GM19324 (cell line): ENCODE data around the gene RETN.

Experiments used
- ATAC-seq: cut with Tn5 transposase; IDR thresholded peaks from one replicate; pipeline ENCODE4 v1.9.1; 2021; ENCODE audit warnings: mild to moderate bottlenecking, moderate library complexity; ENCODE audit not compliant: unreplicated experiment, low FRiP score

The RETN gene, protein sequence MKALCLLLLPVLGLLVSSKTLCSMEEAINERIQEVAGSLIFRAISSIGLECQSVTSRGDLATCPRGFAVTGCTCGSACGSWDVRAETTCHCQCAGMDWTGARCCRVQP

DNA sequence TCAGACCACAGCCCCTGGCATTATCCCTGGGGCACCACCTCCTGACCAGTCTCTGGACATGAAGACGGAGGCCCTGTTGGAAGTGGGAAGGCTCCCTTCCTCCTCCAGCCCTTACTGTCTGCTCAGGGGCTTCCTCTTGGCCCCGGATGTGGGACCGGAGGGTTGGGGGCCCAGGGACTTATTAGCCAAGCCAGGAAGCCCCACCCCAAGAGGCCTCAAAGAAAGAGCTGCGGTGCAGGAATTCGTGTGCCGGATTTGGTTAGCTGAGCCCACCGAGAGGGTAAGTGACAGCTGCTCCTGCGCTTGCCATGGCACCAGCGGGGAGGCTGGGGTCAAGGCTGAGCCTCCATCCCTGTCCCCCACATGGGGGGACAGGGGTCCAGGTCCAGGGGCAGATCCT lies at the start of gene RETN:
TSS of gene RETN (plus strand) at position 208 of the 400 bp plus-strand sequence. CDS start 278 bp downstream, outside the sequence.
- no peak for ATAC-seq

DNA sequence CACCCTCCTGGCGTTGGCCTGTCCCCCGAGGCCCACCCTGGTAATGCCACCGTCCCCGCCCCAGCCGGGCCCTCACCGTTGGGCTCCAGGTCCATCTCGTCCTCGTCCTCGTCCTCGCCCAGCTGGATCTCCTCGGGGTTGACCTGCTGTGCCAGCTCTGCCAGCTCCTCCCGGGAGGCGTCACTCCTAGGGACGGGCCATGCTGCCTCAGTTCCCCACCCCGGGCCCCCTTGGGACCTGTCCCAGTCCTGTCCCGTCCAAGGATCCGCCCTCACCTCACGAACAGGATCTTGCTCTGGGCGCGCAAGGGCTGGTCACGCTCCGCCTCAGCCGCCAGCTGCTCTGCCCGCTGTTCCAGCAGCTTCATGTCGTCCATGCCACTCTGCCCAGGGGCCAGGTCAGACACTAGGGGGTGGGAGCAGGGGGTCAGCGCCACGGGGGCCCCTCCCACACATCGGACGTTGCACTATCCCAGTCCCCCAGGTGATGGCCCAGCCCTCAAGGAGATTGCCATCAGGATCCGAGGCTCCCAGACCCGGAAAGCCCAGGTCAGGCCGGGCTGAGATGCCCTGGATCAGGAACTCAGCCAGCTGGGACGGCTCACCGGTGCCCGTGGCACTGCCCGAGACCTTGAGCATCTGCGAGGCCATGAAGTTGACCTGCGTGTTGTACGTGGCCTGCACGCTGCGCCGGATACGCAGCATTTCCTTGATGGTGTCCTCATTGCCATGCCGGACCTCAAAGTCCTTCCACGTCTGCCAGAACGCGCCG lies 49.0 kb upstream of the RETN start:
- ATAC-seq: no peak

DNA sequence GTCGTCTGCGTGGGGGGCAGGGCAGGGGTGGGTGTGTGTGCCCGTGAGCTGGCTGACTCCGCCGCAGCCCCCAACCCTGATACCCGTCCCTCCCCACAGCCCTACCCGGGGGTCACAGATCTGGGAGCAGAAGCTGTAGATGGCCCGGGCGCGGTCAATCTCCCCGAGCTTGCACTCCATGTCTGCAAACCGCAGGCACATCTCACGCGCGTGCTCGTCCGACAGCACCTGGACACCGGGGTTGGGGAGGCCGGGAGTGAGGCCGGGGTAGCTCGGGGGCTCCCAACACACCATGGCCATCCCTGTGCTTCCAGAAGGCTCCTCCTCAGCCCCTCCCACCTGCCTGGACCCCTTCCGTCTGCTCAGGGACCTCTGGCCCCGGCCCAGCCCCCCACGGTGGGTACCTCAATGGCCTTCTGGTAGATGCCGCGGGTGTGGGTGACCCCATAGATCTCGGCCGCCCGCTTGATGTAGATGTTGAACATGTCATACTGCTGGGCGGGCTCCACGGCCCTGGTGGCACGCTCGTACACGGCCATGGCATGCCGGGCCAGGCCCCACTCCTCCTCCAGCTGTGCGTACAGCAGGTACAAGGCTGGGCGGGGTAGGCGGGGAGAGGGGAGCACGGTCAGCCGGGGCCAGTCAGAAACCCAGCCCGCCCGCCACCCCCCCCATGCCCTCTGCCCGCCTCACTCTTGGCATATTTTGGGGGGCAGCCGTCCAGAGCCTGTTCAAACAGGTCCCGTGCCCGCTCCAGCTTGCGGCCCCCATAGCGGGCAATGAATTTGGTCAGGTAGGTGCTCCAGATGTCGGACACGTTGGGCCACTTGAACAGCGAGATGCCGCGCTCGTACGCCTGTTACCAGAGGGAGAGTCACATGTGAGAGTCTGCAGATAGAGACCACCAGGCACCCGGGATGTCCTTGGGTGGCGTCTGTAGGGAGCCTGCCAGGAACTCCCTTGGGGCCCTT lies 48.1 kb upstream of the RETN start:
- no peak for ATAC-seq

DNA sequence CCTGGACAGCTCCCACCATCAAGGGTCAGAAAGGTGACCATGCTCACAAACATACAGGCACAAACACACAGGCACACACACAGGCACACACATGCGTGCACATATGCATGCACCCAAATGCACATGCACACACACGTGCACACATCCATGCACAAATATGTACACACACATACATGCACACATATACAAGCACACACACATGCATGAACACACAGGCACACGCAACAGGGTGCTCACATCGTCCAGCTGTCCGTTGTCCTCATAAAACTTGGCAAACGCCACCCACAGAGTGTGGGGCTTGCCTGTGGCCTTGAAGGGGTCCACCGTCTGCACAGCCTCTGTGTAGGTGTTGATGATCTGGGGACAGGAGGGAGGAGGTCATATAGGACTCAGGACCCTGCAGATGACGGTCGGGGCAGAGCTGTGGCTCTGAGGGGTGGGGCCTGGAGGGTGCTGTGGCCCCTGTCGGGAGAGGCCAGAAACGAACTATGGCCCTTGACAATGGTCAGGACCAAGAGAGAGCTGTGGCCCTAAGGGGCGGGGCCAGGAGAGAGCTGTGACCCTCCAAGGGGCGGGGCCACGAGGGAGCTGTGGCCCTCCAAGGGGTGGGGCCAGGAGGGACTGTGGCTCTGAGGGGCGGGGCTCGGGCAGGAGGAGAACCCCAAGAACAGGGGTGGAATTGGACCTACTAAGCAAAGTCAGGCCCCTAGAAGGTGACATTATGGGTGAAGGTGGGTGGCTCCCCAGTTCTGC lies 45.7 kb upstream of the RETN start:
- ATAC-seq: no peak

DNA sequence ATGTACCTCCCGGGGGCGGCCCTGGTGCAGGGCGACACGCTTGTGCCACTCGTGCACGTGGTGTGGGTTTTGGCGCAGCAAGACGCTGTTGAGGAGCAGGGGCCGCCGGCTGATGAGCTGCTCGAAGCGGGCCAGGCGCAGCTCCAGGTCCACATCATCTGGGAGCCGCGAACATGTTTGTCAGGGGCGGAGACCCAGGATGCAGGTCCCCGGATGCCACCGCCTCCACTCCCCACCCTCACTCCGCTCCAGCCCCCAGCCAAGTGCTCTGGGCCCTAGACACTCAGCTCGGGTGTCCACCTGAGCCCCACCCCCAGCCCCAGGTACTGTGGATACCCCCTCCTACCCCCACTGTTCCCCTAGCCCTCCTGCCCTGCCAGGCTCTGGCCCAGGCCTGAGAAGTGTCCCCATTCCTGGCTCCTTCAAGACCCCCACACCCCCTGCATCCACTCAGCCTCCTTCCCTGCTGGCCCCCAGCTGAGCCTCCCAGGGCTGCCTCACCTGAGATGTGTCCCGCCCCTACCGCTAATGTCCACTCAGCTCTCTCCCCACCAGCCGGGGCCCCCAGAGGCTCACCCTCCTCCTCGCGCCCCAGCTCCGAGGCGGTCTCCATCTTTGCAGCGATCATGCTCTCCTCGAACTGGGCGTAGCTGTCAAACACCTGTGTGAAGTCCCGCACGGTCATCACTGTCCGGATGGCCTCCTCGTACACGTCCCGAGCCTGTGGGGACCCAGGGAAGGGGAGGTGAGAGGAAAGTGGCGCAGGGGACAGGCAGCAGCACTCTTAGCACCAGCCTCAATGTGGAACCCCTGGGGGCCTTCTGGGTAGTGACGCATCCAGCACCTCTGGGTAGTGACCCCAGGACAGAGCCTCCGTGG lies 44.9 kb upstream of the RETN start:
- no peak for ATAC-seq

DNA sequence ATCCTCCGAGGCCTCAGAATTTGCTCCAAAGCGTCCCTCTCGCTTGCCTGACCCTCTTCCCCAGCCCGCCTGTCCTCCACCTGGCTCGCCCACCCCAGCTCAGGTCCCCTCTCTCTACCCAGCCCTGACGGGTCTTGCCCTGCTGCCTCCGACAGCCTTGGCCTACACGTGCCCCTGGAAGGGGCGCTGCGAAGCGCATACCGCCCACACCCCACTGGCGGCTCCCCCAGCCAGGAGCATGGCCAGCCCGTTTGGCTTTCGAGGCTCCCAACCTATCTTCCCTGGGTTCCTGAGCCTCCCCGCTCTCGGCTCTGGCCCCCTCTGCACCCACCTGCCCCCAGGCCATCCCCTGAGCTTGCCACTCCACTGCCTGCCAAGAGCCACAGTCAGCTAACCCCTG lies 44.0 kb upstream of the RETN start:
- no peak for ATAC-seq

DNA sequence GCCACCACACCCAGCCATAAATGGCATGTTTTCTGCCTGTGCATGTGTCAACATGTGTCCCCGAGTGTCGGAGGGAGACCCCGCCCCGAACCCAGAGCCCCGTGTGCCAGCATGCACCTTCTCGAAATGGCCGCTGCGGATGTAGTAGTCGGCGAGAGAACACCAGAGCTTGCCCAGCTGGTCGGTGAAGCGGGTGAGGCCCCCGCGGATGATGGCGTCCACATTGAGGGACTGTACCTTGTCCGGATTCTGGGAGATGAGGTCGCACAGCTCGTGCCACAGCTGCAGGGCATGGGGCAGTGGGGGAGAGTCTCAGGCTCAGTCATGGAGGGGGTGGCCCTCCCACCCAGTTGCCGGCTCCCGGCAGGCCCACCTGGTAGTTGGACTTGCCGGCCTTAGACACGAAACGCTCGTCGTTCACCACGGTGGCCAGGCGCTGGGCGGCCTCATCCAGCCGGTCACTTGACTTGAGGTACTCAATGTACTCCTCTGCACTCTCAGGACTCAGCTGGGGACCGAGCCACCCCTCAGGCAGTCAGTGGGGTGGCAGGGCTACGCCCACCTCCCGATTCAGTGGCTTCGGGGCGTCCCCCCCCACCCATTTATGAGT lies 43.0 kb upstream of the RETN start:
- ATAC-seq: no peak

DNA sequence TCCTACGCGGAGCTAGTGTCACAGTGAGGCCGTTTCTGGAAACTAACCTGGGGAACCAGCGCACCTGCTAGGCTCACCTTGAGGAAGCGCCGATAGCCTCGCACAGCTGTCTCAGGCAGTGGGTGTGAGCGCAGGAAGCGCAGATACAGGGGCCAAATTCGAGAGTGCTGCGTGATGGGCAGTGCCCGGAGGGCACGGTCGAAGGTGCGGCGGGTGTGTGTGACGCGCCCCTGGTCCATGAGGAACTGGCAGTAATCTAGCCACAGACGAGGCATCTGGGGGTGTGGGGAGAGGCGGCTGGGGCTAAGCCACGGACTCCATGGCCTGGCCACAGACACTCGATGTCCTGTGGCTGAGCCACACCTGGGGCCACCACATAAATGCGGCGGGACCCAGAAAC lies 41.7 kb upstream of the RETN start:
- ATAC-seq: no peak

DNA sequence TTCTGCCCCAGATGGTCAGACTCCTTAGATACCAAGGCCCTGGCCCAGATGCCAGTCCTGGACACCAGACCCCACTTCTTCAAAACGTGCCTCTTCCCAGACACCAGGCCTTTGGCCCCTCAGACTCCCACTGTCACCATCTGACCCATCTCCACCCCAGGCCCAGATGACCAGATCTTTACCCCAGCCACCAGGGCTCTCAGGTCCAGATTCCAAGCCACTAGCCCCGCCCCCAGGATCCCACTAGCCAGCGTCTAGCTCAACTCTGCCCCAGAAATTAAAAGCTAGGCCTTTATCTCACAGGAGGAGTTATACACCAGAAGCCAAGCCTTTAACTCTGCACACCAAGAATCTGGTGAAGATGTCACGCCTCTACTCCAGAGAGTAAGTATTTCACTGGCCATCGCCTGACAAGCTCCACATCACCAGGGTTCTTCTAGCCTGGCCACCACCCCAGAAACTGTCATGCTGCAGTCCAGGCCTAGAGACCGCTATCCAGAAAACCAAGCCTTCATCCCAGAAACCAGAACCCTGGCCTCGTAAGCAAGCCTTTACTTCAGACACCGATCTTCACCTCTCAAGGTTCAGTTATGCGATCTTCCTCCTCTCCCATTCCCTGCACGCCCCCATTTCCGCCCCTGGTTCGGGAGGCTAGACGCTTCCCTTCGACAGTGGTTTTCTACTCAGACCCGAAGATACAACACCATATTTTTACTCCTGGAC lies 40.1 kb upstream of the RETN start:
- no peak for ATAC-seq

DNA sequence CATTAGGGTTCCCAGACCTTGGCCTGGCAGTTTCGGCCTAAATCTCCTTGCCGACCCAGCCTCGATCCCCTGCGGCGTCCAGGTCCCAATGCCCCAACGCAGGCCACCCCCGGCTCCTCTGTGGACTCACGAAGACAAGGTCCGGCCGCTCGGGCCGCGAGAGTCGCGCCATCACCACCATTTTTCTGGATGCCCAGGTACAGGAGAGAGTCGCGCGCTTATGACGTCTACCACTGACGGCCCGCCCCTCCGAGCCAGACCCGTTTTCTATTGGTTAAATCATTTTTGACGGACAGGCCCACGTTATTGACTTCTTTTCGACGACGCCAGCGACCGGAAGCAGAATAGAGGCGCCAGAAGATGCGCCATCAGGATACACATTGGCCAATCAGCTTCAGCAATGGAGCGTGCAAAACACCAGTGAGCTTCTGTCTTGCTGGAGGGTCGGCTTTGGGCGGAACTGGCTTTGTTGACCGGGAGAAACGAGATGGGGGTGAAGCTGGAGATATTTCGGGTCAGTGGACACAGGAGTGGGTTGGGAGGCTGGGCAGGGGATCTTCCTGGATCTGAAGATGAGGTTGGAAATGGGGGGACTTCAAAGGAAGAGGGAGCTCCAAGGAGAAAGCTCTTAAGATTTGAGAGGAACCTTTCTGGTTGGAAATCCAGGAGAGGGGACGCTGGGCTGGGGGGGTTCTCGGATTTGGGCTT lies 39.3 kb upstream of the RETN start, which contains the start of the genes PET100 and XAB2:
TSS of gene PET100 (plus strand) at position 447 of the 708 bp plus-strand sequence. CDS start at position 488, 41 bp downstream.
TSS of gene XAB2 (minus strand) at position 199 of the 708 bp plus-strand sequence. CDS start at position 181, 18 bp downstream.
- ATAC-seq: peak; percentile 92

DNA sequence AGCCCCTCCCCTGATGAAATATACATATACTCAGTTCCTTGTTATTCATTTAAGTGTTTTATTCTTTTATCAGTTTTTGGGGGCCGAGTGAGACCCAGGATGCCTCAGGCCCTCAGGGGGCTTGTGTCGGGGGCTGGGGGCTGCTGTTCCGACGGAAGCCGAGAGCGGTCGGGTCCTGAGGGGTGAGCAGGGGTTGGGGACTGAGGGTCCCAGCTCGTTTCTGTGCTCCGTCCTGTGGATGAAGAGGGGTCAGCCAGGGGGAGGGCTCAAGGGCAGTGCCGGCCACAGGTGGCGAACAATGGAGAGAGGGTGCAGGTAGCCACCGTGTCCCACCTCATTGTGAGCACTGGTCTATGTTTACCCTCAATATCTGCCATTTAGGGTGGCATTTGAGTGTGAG lies 37.3 kb upstream of the RETN start:
- no peak for ATAC-seq

DNA sequence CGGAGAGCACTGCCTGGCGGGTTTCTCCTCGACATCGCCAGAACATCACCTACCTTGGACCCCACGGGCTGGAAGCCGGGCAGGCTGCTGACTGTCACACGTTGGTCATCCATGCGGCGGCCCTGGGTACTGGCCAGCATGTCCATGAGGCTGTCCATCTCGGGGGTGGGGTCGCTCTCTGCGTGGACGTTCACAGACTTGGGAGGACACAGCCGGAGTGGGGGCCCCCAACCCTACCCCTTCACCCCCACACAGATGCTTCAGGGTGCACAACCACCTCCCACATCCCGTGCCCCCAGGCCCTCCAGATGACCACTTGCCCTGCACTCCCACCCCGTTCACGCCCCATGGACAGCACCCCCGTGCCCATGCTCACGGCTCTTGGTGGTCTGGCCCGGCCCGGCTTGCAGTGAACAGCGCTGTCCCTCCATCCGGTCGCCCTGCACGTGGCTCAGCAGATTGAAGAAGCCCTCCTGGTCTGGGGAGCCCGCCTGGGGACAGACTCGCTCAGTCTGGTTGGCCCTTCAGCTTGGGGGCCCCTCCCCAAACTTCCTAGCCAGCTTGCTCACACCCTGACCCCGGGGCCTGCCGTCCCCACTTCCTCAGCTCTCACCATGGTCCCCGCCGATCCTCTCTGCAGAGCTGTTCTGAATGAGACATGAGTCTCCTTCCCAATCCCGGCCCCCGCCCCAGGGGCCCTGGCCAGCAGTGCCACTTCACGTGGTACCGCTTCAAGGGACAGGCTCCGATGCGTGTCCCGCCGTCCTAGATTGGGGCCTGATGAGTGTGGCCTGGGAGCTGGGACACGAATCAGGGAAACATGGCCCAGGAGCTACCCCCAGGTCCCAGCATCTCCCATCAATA lies 36.3 kb upstream of the RETN start:
- no peak for ATAC-seq

DNA sequence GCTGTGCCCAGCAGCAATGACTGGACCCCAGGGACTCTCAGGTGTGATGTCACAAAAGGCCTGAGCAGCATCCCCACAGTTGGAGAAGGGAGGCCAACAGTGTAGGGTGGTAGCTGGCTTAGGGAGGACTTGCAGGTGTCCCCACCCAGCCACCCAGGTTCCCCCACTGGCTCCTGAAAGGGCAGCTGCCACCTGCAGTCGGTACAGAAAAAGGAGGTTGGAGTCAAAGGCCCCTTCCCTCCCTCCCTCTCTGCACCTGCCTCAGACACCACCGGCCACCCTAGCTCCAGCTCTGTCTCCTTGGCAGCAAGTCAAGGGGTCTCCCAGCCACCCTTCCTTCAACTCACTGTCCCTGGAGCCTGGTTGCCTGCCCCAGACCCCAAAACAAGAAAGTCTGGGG lies 35.2 kb upstream of the RETN start, which contains the start of gene PCP2:
TSS of gene PCP2 (minus strand) at position 22 of the 400 bp plus-strand sequence. CDS start 262 bp downstream, outside the sequence.
- ATAC-seq: no peak

DNA sequence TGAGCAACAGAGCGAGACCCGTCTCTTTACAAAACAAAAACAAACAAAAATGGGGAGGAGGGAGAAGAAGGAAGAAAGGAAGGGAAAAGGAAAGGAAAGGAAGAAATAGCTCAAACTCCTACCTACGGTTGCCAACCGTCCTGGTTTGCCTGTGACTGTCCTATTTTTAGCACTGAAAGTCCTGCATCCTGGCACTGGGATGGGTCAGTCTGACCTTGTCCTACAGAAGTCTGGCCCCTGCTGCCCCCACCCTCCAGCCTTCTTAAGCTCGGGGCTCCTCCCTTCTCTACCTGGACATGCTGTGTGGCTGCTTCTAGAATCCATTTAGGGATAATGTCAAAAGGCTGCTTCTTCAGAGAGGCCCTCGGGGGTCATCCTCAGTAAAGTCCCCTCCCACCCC lies 33.2 kb upstream of the RETN start:
- no peak for ATAC-seq

DNA sequence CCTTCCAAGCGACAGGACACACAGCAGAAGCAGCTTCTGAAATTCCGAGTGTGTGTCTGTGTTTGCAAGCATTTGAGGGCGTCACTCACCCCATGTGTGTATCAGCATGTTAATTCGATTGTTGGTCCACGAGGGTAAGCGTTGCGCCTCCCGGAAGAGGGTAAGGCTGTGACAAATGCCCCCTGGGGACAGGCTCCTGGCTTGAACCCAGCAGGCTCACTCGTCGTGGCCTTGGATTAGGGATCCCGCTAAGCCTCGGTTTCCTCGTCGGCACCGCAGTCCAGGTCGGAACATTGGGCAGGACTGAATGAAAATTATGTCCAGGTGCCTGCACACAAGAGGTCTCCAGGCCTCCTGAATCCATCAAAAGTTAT lies 32.5 kb upstream of the RETN start:
- ATAC-seq: no peak

DNA sequence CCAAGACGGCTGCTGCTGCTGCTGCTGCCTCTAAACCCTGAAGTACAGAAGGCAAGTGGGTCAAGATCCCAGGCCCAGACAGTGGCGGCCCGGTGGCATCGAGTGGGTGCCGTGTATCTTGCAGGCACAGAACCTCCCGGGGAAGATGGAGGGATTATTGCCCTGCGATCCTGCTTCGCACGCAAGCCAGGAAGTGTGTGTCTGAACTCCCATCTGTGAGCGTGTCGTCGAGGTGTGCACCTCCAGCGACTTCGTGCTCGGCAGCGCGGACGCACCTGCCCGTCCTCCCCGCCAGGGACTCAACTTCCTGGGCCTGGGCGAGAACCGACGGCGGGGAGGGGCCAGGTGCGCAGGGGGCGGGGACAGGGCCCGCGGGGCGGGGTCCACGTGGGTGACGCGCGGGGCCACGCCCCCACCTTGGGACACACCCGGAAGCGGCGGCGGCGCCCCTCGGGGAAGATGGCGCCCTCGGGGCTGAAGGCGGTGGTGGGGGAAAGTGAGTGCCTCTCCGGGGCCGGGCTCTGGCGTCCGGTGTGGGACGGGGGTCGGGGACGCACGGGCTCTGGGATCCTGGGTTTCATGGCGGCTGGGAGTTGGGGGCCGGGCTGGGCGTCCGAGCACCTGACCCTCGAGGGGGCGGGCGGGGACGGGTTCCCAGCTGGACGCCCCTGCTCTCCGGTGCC lies 32.0 kb upstream of the RETN start, which contains the start of gene STXBP2:
TSS of gene STXBP2 (plus strand) at position 420 of the 683 bp plus-strand sequence. CDS start at position 460, 40 bp downstream.
- peak; percentile 80 for ATAC-seq
